H1 (cell line): ENCODE data around the gene IL9R.

Source experiments
- BRCA1 ChIP-seq: IDR thresholded peaks from 2 replicates; pipeline ENCODE4 v1.6.1; 2012; ENCODE audit warnings: low read depth, low read length, improper control_type of control experiment
- CEBPB ChIP-seq: IDR thresholded peaks from 2 replicates; pipeline ENCODE4 v1.6.1; 2012; ENCODE audit warnings: low read depth, low read length
- CREB1 ChIP-seq: IDR thresholded peaks from 2 replicates; pipeline ENCODE4 v1.6.1; 2012; ENCODE audit warnings: inconsistent platforms
- EGR1 ChIP-seq: IDR thresholded peaks from 2 replicates; pipeline ENCODE4 v1.6.1; 2011; ENCODE audit warnings: low read depth, low read length, borderline replicate concordance
- EZH2 ChIP-seq: fragments of 200-600 bp; sonication (generic); IDR thresholded peaks from 2 replicates; pipeline ENCODE4 v1.7.1; 2012; ENCODE audit warnings: low read depth, mild to moderate bottlenecking, moderate library complexity, low read length, inconsistent platforms; ENCODE audit not compliant: severe bottlenecking
- FOSL1 ChIP-seq: IDR thresholded peaks from 2 replicates; pipeline ENCODE4 v1.6.1; 2011; ENCODE audit warnings: mild to moderate bottlenecking, low read depth, low read length, moderate library complexity; ENCODE audit not compliant: insufficient read depth
- MAFK ChIP-seq: IDR thresholded peaks from 2 replicates; pipeline ENCODE4 v1.6.1; 2012; ENCODE audit warnings: low read depth, mild to moderate bottlenecking, improper control_type of control experiment, low read length
- NANOG ChIP-seq: IDR thresholded peaks from 2 replicates; pipeline ENCODE4 v1.6.1; 2011; ENCODE audit warnings: low read length, low read depth, mild to moderate bottlenecking, inconsistent platforms; ENCODE audit not compliant: insufficient read depth, poor library complexity, severe bottlenecking
- PHF8 ChIP-seq: fragments of 200-600 bp; sonication (generic); conservative IDR thresholded peaks from 2 replicates; pipeline ENCODE4 v1.7.1; 2012; ENCODE audit warnings: low read depth, mild to moderate bottlenecking, inconsistent platforms, low read length, moderate library complexity
- POLR2A ChIP-seq, 2 experiments: IDR thresholded peaks; 1 replicate in 1 of 2; 2 replicates in 1 of 2; pipeline ENCODE4 v1.6.1; 2011; ENCODE audit warnings: low read depth in 2 of 2, low read length in 2 of 2, mild to moderate bottlenecking in 2 of 2; ENCODE audit errors: control extremely low read depth in 1 of 2
- RAD21 ChIP-seq, 2 experiments: IDR thresholded peaks in 1 of 2; conservative IDR thresholded peaks in 1 of 2; 2 replicates each; pipeline ENCODE4 v1.6.1; 2011; ENCODE audit warnings: low read depth in 2 of 2, low read length in 2 of 2, improper control_type of control experiment in 1 of 2, inconsistent platforms in 1 of 2, mild to moderate bottlenecking in 1 of 2, moderate library complexity in 1 of 2
- SUZ12 ChIP-seq: fragments of 200-600 bp; sonication (generic); IDR thresholded peaks from 2 replicates; pipeline ENCODE4 v1.6.1; 2012; ENCODE audit warnings: mild to moderate bottlenecking, inconsistent platforms, low read length, moderate library complexity, mixed read lengths
- YY1 ChIP-seq: IDR thresholded peaks from 2 replicates; pipeline ENCODE4 v1.6.1; 2011; ENCODE audit warnings: low read depth, mild to moderate bottlenecking, low read length
- TF ChIP-seq, protein P1 (sequence below), 3 experiments: IDR thresholded peaks; 1 replicate in 2 of 3; 2 replicates in 1 of 3; pipeline versions ENCODE4 v1.5.1 to v1.6.1; 2011; ENCODE audit warnings: low read length in 3 of 3, mild to moderate bottlenecking in 3 of 3, inconsistent platforms in 2 of 3, low read depth in 1 of 3, moderate library complexity in 1 of 3; ENCODE audit not compliant: insufficient read depth in 1 of 3; ENCODE audit errors: control extremely low read depth in 1 of 3

DNA sequence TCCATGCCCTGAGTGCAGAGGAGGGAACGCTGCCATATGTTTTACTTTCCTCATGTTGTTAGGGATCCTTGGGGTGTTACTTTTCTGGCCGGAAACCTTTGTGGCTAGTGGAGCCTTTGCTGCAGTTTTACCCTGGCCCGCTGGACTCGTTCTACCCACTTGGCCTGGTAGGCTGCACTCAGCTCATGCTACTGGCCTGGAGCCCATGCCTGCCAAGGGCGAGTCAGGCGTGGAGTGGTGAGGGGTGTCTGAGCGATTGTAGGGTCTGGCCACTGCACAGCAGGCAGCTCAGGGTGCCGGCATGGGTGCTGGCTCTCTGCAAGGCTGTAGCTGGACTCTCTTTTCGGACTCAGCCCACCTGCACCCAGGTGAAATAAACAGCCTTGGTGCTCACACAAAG lies 41.4 kb upstream of the IL9R start:
- TF ChIP-seq PHF8 (no peak), RAD21 (IDR thresholded peaks at IDR 0.05 in 1 of 2, conservative IDR thresholded peaks at IDR 0.05 in 1 of 2; ENCODE audit: low read depth in 2 of 2, low read length in 2 of 2) (no peak), YY1 (no peak), EGR1 (no peak), POLR2A (IDR thresholded peaks at IDR 0.05; ENCODE audit: control extremely low read depth in 1 of 2, low read depth in 2 of 2, low read length in 2 of 2) (no peak), FOSL1 (no peak), NANOG (no peak), SUZ12 (no peak), MAFK (no peak), EZH2 (no peak), BRCA1 (no peak), CREB1 (no peak), CEBPB (no peak)
- TF ChIP-seq, protein P1, sequence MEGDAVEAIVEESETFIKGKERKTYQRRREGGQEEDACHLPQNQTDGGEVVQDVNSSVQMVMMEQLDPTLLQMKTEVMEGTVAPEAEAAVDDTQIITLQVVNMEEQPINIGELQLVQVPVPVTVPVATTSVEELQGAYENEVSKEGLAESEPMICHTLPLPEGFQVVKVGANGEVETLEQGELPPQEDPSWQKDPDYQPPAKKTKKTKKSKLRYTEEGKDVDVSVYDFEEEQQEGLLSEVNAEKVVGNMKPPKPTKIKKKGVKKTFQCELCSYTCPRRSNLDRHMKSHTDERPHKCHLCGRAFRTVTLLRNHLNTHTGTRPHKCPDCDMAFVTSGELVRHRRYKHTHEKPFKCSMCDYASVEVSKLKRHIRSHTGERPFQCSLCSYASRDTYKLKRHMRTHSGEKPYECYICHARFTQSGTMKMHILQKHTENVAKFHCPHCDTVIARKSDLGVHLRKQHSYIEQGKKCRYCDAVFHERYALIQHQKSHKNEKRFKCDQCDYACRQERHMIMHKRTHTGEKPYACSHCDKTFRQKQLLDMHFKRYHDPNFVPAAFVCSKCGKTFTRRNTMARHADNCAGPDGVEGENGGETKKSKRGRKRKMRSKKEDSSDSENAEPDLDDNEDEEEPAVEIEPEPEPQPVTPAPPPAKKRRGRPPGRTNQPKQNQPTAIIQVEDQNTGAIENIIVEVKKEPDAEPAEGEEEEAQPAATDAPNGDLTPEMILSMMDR (IDR thresholded peaks at IDR 0.05; ENCODE audit: control extremely low read depth in 1 of 3, insufficient read depth in 1 of 3, low read depth in 1 of 3, low read length in 3 of 3), result no peak
